ENCODE data around the gene LRRC4C.
A peak's percentile ranks its signal among the peaks of the same experiment; 100 is the strongest.

GRCh38 chr11:40425168-40425567 lies 1034.3 kb downstream of the LRRC4C start:
- TF ChIP-seq USF2 (IDR thresholded peaks at IDR 0.05; ENCODE audit: borderline replicate concordance, low read depth, low read length) (no peak), EP300 (IDR thresholded peaks at IDR 0.05; ENCODE audit: borderline replicate concordance in 1 of 2, low read depth in 1 of 2, low read length in 1 of 2) (no peak), CTCF (IDR thresholded peaks at IDR 0.05) (peak; percentile 43), MAX (IDR thresholded peaks at IDR 0.05; ENCODE audit: low read depth) (no peak), NFIC (IDR thresholded peaks at IDR 0.05; ENCODE audit: borderline replicate concordance) (no peak), ELF1 (IDR thresholded peaks at IDR 0.05) (no peak), MXI1 (IDR thresholded peaks at IDR 0.05; ENCODE audit: low read depth, low read length) (no peak), EZH2phosphoT487 (IDR thresholded peaks at IDR 0.05; ENCODE audit: borderline replicate concordance, low read depth) (no peak)

Data from SK-N-SH (cell line).